ENCODE results near the gene STARD8.
"Not testable (repeated sequence)": the region's sequence is repeated elsewhere in the genome, so short reads cannot be mapped to it uniquely, and the experiment has no call there.

Gene STARD8

DNA sequence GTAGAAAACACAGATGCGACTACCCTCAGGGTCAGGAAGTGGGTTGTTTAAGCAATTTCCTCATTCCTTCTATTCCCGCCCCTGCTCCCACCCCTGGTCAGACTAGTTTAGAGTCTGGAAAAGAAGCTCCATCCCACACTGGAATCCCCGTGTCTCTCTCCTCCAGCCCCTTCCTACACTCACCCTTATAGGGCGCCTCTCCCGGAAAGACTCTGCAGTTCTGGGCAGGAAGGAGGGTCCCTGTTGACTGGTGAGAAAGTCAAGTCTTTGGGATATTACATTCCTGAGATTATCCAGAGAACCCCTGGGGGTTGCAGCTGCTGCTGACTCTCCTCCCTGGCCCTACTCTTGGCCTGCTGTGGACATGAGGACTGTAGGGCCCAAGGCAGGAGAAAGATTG is 11.9 kb downstream of the STARD8 start:
- DNase-seq (ENCODE audit: low read depth in 1 of 2, low spot score in 1 of 2): no peak

DNA sequence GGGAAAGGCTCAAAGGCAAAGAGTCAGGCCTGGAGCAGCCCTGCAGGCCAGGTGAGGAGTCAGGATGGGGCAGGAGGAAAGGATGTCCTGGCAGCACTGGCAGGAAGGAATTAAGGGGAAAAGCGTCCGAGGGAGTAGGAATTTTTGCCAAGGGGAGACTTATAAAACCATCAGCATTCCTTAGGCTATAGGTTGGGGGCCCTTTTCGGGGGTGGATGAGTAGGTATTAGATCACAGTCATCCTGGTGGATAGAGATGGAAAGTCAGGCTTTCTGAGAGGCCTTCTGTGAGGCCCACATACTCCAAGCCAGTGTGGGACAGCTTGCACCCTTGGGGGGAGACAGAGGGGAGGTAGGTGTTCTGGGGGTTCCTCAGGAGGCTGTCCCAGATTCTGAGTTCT is 12.3 kb downstream of the STARD8 start:
- no peak for DNase-seq (ENCODE audit: low read depth in 1 of 2, low spot score in 1 of 2)

DNA sequence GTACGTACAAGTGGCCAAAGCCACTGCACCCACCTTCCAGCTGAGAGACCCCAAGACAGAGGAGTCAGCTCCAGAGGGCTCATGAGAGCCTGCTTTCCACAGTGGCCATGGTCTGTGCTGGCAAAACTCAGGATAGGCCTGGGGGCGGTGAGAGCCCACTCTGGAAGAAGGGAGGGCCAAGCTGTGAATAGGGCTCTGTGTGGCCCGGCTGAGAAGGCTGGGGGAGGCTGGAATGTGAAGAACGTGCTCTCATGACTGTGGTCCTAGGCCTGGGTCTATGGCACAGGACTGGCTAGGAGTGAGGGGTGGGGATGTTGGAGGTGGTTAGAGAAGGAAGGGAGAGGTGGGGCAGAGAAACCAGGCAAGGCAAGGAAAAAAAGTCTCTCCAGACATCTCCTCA is 13.3 kb downstream of the STARD8 start:
- DNase-seq (ENCODE audit: low read depth in 1 of 2, low spot score in 1 of 2): no peak

GRCh38 chrX:68665502-68665901 is 18.0 kb downstream of the STARD8 start:
- DNase-seq (ENCODE audit: low read depth in 1 of 2, low spot score in 1 of 2): no peak

DNA sequence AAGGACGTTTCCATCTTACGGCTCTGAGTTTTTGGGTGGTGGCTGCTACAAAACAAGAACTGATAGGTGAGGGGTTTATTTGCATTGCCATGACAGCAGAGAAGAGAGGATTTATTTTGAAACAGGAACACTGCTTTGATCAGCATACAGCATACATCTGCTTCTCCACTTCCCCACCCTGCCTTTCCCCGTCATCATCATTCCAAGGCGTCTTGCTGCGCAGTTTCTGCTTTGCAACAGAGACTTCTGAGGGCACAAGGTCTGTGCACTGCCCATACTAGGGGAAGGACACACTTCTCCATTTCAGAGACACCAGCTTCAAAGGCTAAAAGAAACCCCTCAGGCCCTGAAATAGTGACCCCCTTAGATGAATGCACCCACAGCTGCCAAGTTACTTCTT is 19.1 kb downstream of the STARD8 start:
- DNase-seq (ENCODE audit: low read depth in 1 of 2, low spot score in 1 of 2): no peak

- DNase-seq (ENCODE audit: low read depth in 1 of 2, low spot score in 1 of 2): no peak
Observed at GRCh38 chrX:68669094-68669860, 21.8 kb downstream of the STARD8 start.

DNA sequence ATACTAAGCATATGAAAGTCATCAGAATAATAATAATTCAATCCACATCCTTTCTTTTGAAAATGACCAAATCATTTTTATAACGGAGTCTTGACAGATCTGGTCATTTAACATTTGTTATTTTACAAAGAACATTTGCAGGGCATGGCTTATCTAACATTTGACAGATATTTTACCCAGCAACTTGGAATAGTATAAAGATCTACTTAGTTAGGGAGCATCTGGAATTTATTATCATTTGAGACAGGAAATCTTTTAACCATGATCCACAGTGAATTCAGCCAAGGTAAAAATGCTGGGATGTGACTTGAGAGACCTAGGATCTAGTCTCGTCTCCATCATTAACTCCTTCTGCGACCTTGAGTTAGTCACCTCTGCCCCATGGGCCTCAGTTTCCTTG is 22.4 kb downstream of the STARD8 start:
- DNase-seq (ENCODE audit: low read depth in 1 of 2, low spot score in 1 of 2): no peak

DNA sequence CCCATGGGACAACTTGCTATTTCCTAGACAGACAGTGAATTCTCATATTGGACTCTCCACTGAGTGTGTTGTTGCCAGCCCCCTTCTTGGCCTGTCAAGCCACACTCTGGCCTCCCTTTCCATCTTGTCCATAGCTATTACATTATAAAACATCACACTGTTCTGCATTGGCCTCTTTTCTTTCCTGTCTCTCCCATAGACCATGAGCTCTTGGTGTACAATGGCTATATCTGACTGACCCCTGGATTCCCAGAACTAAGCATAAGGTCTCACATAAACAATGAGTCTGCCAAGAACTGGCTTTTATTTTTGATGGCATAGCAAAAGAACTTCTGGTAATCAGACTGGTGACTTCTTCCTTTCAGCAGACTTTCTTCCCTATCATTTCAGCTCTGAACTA is 23.8 kb downstream of the STARD8 start:
- DNase-seq (ENCODE audit: low read depth in 1 of 2, low spot score in 1 of 2): no peak

DNA sequence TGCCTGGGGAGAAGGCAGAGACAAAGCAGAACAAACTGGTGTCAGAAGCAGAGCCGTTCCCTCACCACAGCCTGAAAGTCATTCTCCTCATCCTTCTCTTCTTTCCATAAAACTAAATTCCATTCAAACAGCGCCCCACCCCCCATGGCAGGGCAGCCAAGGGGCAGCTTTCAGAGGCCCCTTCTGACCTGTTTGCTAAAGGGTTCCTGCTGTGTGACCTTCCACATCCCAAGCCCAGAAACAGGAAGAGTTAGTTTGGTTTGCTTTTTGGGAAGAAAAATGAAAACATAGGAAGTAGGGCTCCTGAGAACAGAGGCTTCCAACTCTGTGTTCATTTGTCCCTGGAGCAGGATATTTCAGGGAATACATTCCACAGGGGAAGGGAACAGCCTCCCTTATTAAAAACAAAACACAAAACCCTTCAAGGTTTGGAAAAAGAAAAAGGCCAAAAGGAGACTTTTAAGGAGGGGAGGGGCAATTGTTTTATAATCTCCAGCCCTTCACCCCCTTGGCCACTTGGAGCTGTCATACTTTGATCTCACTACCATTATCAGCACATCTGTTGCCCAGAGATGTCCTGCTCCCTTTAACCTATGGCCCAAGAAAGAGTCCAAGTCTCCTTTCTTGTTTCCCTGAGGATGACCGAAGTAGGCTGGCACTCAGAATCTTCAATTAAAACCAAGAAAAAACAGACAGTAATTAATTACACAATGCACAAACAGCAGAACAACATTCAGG is 25.3 kb downstream of the STARD8 start:
- no peak for DNase-seq (ENCODE audit: low read depth in 1 of 2, low spot score in 1 of 2)

GRCh38 chrX:68675571-68675970 is 28.1 kb downstream of the STARD8 start:
- no peak for DNase-seq (ENCODE audit: low read depth in 1 of 2, low spot score in 1 of 2)

DNA sequence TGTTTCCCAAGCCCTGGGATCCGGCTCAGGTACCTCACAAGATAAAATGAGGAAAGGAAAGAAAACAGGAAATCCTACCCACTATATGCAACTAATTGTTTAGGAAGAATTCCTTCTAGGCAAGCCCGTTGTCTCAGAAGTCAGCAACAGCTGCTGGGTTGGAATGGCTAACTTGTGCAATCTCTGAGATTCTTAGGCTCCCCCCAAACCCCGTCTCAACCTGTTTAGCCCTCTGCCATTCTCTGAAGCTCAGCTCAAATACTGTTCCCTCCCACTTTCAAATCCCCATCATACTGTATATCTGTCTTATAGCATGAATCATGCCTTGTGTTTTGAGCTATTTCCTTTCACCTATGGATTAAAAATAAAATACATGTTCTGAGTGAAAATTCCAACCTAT is 28.9 kb downstream of the STARD8 start:
- no peak for DNase-seq (ENCODE audit: low read depth in 1 of 2, low spot score in 1 of 2)

DNA sequence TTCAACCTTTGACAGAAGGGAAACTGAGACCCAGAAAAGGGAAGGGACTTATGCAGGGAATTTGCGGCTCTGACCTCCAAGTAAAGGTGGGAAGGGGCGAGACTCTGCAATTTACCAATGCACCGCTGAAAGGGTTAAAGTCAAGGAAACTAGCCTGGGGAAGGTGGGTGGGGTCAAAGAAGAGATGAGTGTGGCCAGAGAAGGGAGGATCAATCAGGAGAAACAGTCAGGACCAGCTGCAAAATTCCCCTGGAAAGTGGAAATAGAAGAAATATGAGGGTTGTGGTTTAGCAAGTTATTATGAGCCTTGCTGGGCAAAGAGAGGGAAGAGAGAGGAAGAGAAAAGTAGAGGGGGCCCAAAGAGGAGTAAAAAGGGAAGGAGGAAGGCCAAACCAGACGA is 30.5 kb downstream of the STARD8 start:
- DNase-seq (ENCODE audit: low read depth in 1 of 2, low spot score in 1 of 2): no peak

GRCh38 chrX:68681443-68681941 is 34.0 kb downstream of the STARD8 start:
- no peak for DNase-seq (ENCODE audit: low read depth in 1 of 2, low spot score in 1 of 2)

GRCh38 chrX:68682790-68683189 is 35.3 kb downstream of the STARD8 start:
- DNase-seq (ENCODE audit: low read depth in 1 of 2, low spot score in 1 of 2): no peak

DNA sequence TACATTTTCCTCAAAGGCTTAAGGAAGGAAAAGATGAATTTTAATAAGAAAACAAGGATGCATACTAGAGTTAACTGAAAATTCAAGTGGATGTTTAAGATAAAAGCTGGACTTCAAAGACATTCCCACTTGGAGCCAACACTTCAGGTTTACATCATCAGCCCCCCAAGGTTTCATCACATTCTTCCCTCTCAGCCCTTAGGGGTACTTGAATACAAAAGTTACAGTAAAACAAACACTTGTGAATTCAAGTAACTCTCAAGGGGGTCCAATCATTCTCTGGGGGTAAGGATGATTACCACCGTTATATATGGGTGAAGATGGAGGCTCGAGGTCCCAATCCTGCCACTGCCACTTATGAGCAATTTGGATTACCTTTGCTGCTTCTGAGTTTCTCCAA is 36.1 kb downstream of the STARD8 start:
- no peak for DNase-seq (ENCODE audit: low read depth in 1 of 2, low spot score in 1 of 2)

DNA sequence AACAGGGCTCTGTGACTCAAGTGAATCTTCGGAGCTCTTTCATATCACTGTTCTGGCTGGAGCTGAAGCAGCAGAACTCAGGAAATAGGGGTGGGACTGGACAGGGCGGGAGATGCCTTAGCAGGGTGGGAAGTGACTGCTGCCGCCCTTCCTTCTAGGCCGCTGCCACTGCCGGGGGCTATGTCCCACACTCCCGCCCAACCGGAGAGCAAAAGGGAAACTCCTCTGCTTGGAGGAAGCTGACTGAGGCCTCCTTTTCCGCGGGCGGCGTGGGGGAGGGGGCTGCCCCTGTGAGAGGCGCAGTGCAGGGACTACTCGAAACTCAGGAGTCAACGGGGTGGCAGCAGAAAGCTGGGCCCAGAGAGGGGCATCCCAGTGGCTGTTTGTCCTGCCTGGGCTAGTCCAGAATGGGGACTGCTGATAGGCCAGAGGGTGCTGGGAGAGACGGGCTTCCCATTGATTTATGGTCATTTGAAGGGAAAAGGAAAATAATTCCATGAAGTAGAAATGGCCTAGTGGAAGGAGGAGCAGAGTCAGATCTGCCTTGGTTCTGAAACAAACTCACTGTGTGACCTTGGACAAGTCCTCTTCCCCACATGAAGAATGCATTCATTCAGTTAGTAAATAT is 36.9 kb downstream of the STARD8 start:
- DNase-seq (ENCODE audit: low read depth in 1 of 2, low spot score in 1 of 2): no peak

DNA sequence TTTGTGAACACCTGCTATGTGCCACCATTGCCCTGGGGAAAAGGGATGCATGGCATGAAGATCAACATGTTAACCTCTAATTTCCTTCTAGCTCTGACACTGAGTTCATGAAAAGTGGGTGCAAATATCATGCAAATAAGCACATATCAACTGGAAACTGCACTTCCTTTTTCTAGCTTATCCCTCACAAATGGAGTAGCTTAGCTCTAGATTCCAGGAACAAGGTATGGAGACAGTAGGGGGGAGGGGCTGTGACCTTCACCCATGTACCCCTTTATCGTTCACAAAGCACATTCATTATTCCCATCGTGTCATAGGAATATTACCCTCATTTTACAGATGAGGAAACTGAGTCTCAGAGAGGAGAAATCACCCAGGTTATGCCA is 37.4 kb downstream of the STARD8 start:
- DNase-seq (ENCODE audit: low read depth in 1 of 2, low spot score in 1 of 2): no peak

- no peak for DNase-seq (ENCODE audit: low read depth in 1 of 2, low spot score in 1 of 2)
Observed at GRCh38 chrX:68685685-68686084, 38.2 kb downstream of the STARD8 start.

- no peak for DNase-seq (ENCODE audit: low read depth in 1 of 2, low spot score in 1 of 2)
Observed at GRCh38 chrX:68686097-68686977, 38.9 kb downstream of the STARD8 start.

DNA sequence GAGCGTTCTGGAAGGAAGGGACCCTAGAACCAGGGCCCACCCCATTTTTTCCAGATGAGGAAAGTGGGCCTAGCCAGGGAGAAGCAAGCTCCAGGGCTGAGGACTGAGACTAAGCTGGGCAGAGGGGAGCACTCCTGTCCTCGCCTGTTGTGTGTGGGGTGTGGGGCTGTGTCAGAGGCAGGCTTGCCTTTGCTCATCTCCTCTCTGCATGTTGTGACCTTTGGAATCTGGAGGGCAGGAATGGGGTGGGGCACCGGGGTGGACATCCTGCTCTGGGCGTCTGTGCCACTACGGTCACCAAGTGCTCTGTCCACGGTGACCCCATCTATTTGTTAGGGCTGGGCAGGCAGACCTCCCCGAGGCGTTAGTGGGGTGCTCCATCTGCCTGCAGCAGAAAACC is 41.5 kb downstream of the STARD8 start:
- not testable (repeated sequence) for DNase-seq (ENCODE audit: low read depth in 1 of 2, low spot score in 1 of 2)

DNA sequence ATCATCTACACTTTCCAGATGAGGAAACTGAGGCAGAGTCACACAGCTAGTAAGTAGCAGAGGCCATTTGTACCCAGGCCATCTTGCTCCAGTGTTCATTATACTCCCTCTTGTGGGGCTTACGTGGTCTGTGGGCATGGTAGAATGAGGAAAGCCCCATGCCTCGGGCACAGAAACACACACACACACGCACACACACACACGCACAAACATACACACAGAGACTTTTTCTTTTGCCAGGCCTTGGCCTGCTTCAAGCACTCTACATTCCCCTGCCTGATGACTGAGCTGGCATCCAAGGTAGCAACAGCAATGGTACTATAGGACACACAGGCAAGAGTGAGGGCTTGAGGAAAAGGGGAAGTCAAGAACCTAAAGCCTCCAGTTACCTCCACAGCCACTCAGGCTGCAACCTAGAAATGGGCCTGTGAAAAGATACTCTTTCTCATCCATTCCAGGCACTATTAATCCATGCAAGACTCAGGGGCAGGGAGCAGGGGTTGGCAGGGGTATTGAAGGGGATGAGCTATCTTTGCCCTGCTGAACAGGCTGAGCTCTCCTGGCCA is 43.6 kb downstream of the STARD8 start:
- no peak for DNase-seq (ENCODE audit: low read depth in 1 of 2, low spot score in 1 of 2)

Measured in activated CD4-positive, alpha-beta T cell treated with anti-CD3 and anti-CD28 coated beads, Interleukin-2, amount 50 U/mL, for 24 hours (primary cell).